IPS-NIHi11 (cell line): ENCODE results near the gene LARP1.
"Not testable (repeated sequence)": the region's sequence is repeated elsewhere in the genome, so short reads cannot be mapped to it uniquely, and the experiment has no call there.

Source experiments
- DNase-seq: peaks from one replicate; pipeline ENCODE4 v3.0.0; 2012; ENCODE audit warnings: mixed read lengths, low spot score

LARP1 gene

GRCh38 chr5:154755361-154756008 lies at the start of gene LARP1:
LARP1 (plus strand) TSS chr5:154755377; CDS start chr5:154755758, 381 bp downstream.
- DNase-seq, result no peak

- no peak for DNase-seq
Measured at GRCh38 chr5:154706416-154706815, 48.8 kb upstream of the LARP1 start.

- DNase-seq, result no peak
Measured at GRCh38 chr5:154707641-154708040, 47.5 kb upstream of the LARP1 start.

GRCh38 chr5:154708207-154708606 lies 47.0 kb upstream of the LARP1 start:
- DNase-seq, result no peak

GRCh38 chr5:154708846-154709245 lies 46.3 kb upstream of the LARP1 start:
- no peak for DNase-seq

GRCh38 chr5:154709368-154710305 lies 45.5 kb upstream of the LARP1 start:
- DNase-seq, result no peak

GRCh38 chr5:154712518-154713437 lies 42.4 kb upstream of the LARP1 start:
- peak; percentile 86 for DNase-seq

GRCh38 chr5:154713615-154714125 lies 41.5 kb upstream of the LARP1 start:
- DNase-seq, result no peak

- no peak for DNase-seq
Measured at GRCh38 chr5:154714266-154714986, 40.8 kb upstream of the LARP1 start.

GRCh38 chr5:154721481-154722058 lies 33.6 kb upstream of the LARP1 start:
- peak; percentile 28 for DNase-seq

- DNase-seq, result no peak
Measured at GRCh38 chr5:154722097-154722496, 33.1 kb upstream of the LARP1 start.

GRCh38 chr5:154722936-154723335 lies 32.2 kb upstream of the LARP1 start:
- DNase-seq, result no peak

- no peak for DNase-seq
Measured at GRCh38 chr5:154723740-154724505, 31.3 kb upstream of the LARP1 start.

- no peak for DNase-seq
Measured at GRCh38 chr5:154727361-154727760, 27.8 kb upstream of the LARP1 start.

GRCh38 chr5:154728939-154729588 lies 26.1 kb upstream of the LARP1 start:
- DNase-seq, result no peak

- DNase-seq, result no peak
Measured at GRCh38 chr5:154729613-154730012, 25.6 kb upstream of the LARP1 start.

GRCh38 chr5:154730761-154731160 lies 24.4 kb upstream of the LARP1 start:
- not testable (repeated sequence) for DNase-seq

- no peak for DNase-seq
Measured at GRCh38 chr5:154732212-154732611, 23.0 kb upstream of the LARP1 start.
